Measurements from ENCODE around the gene CHSY3.

Gene CHSY3

GRCh38 chr5:129902816-129903215 lies 1.4 kb upstream of the CHSY3 start:
- CTCF ChIA-PET, result interaction anchor here (0.6 kb wide), 1 partner anchor 661 kb away, joined by 3 read pairs; no protein-coding TSS in a partner anchor
- DNase-seq (ENCODE audit: low spot score), result no peak
- TF ChIP-seq CTCF (conservative IDR thresholded peaks at IDR 0.05; ENCODE audit: low read depth), result no peak
- POLR2A ChIA-PET (ENCODE audit: low non-redundant PET), result no interaction called here
- H3K27ac ChIP-seq, result no peak overlapping the region

- no peak for TF ChIP-seq CTCF (conservative IDR thresholded peaks at IDR 0.05; ENCODE audit: low read depth)
- CTCF ChIA-PET, result interaction anchor here (0.5 to 0.7 kb wide), 4 partner anchors 597 to 1394 kb away, joined by 3 read pairs; no protein-coding TSS in a partner anchor
- POLR2A ChIA-PET (ENCODE audit: low non-redundant PET), result no interaction called here
- peak overlapping the region; percentile 17; the same call in 1 of the 2 replicates for H3K27ac ChIP-seq
- no peak for DNase-seq (ENCODE audit: low spot score)
Observed at GRCh38 chr5:129903466-129904101, 681 bp upstream of the CHSY3 start.

GRCh38 chr5:129904667-129905472 lies 605 bp downstream of the CHSY3 start:
- POLR2A ChIA-PET (ENCODE audit: low non-redundant PET), result no interaction called here
- CTCF ChIA-PET, result interaction anchor here (0.6 to 0.7 kb wide), 4 partner anchors 144 to 1504 kb away, joined by 3 read pairs; no protein-coding TSS in a partner anchor

GRCh38 chr5:129905473-129906176 lies 1.4 kb downstream of the CHSY3 start:
- peak; percentile 6 for DNase-seq (ENCODE audit: low spot score)
- no peak overlapping the region for H3K27ac ChIP-seq
- TF ChIP-seq CTCF (conservative IDR thresholded peaks at IDR 0.05; ENCODE audit: low read depth), result no peak
- POLR2A ChIA-PET (ENCODE audit: low non-redundant PET), result no interaction called here
- CTCF ChIA-PET, result no interaction called here

More at GRCh38 chr5:129904667-129905472, 605 bp downstream of the CHSY3 start:
- H3K27ac ChIP-seq, result peak overlapping the region; percentile 17
- peak; percentile 26 for DNase-seq (ENCODE audit: low spot score)
- no peak for TF ChIP-seq CTCF (conservative IDR thresholded peaks at IDR 0.05; ENCODE audit: low read depth)

- no peak overlapping the region for H3K27ac ChIP-seq
- DNase-seq (ENCODE audit: low spot score), result peak; percentile 9
- TF ChIP-seq CTCF (conservative IDR thresholded peaks at IDR 0.05; ENCODE audit: low read depth), result no peak
- POLR2A ChIA-PET (ENCODE audit: low non-redundant PET), result no interaction called here
- CTCF ChIA-PET, result no interaction called here
Observed at GRCh38 chr5:129906177-129906887, 2.1 kb downstream of the CHSY3 start.

- ChIA-PET CTCF (no interaction called here), POLR2A (ENCODE audit: low non-redundant PET) (no interaction called here)
- H3K27ac ChIP-seq, result no peak overlapping the region
- TF ChIP-seq CTCF (conservative IDR thresholded peaks at IDR 0.05; ENCODE audit: low read depth), result no peak
- no peak for DNase-seq (ENCODE audit: low spot score)
Observed at GRCh38 chr5:129909225-129909624, 5.0 kb downstream of the CHSY3 start.
